ENCODE results near the gene TOPORS.
"Not testable (repeated sequence)": the region's sequence is repeated elsewhere in the genome, so short reads cannot be mapped to it uniquely, and the experiment has no call there.

Gene TOPORS

GRCh38 chr9:32570262-32570661, 17.9 kb upstream of the TOPORS start:
- in situ Hi-C loops (cut with HindIII; ENCODE audit: low sequenced_read_pairs) = loop anchor here (10.0 to 25.0 kb wide), 3 partner anchors 183 to 392 kb away; partner anchors contain the start of gene ACO1

DNA sequence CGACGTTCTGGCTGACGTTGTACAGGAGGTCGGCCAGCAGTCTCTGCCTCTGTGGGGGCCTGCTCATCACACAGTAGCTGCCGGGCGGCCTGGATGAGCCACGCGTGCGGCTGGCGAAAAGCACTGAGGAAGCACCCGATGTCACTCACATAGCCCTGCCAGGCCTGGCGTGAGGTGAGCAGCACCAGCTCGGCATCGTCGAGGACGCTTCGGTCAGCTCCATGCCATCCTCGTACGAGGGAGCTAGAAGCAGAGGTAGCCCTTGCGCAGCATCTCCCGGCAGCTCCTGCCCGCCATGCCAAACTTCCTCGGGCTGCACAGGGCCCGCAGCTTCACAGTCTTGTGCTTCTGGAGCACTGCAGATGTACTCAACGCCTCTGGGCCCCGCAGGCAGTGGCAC, 14.4 kb upstream of the TOPORS start:
- in situ Hi-C loops (cut with HindIII; ENCODE audit: low sequenced_read_pairs) = loop anchor here (25.0 kb wide), 2 partner anchors 179 to 396 kb away; partner anchors contain the start of gene ACO1

DNA sequence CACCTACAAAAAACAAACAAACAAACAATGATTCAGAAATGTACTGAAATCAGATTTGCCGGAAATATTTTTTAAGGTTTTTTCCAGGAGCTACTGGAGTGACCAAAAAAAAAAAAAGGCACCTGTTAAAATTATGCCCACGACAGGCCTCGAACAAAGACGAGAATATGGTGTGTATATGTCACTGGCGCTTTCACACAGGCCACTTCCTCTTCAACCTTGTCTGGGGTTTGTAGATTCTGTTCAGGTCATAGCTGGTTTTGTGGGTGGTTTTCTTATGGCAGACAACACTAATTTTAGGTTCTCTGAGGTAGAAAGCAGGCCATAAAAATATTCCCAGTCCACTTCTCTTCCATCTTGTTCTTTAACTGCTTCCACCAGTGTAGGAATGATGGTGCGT, 13.6 kb upstream of the TOPORS start:
- in situ Hi-C loops (cut with HindIII; ENCODE audit: low sequenced_read_pairs) = loop anchor here (25.0 kb wide), 2 partner anchors 179 to 396 kb away; partner anchors contain the start of gene ACO1

GRCh38 chr9:32558408-32558934, 6.1 kb upstream of the TOPORS start:
- in situ Hi-C loops (cut with HindIII; ENCODE audit: low sequenced_read_pairs) = loop anchor here (25.0 kb wide), 2 partner anchors 171 to 404 kb away; partner anchors contain the start of gene ACO1

DNA sequence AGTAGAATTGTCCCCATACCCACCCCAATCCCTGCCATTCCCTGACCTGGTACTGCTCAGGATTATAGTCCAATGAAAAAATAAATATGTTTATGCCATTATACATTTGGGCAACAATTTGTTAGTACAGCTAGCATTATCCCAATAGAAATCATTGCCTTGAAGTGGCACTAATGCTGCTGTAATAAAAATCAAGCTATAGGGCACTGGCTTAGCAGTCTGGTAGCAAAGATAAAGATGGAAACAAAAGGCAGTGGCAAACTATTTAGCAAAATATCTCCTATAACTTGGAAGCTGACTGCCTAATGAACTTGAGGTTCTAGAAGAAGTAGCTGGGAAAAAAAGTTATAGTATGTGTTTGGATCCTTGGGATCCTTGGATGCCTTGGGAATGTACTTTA, 2.2 kb upstream of the TOPORS start:
- in situ Hi-C loops (cut with HindIII; ENCODE audit: low sequenced_read_pairs) = loop anchor here (25.0 kb wide), 2 partner anchors 167 to 408 kb away; partner anchors contain the start of gene ACO1

DNA sequence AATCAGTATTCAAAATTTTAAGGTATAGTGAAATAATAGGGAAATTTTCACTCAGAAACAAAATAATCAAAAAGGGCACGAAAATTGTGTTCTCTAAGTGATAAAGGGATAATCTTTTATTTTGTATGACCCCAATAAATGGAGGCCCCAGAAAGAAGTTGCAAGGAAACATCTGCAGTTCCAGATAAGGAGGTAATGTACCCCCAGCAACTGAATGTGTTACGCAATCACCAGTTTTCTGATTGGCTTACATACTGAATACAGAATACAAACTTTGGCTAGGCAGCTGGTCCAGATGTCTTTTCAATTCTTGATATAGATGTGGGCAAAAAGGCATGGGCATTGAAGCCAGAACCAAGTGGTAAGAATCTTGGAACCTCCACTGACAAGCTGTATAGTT, 1.7 kb upstream of the TOPORS start:
- in situ Hi-C loops (cut with HindIII; ENCODE audit: low sequenced_read_pairs) = loop anchor here (25.0 kb wide), 2 partner anchors 167 to 408 kb away; partner anchors contain the start of gene ACO1

DNA sequence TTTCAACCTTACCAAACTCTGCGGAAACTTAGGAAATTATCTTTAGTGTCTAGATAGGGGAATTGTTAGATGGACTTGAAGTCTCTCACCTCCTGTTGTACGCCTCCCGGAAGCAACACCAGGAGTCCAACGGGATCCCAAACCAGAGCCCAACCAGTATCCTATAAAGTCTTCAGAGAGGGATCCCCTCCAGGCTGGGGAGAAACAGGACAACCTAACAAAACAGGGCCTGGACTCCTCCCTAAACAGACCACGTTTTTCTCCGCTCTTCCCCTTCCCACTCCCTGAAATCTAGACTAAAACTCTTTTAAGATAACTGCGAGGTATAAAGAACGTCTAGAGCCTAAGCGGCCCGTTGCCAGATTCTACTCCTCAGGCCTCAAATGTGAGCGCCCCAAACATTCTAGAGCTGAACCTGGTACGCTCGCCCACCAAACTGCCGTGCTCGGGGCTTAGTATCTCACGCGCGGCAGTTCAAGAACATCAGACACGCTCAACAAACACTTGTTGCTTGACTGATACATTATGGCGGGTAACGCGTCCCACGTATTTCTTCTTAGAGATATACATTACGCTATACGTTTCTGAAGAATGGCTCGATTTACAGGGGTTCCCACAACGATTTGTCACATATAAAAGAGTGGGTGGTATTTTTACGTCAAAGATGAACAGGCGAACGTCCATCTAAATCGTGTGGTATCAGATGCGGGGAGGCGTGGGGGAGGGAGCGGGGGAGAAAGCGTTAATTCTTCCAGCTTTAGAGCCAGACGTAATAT, 922 bp downstream of the TOPORS start:
- in situ Hi-C loops (cut with HindIII; ENCODE audit: low sequenced_read_pairs) = loop anchor here (25.0 kb wide), 2 partner anchors 164 to 411 kb away; partner anchors contain the start of gene ACO1

- in situ Hi-C loops (cut with HindIII; ENCODE audit: low sequenced_read_pairs) = loop anchor here (25.0 kb wide), 2 partner anchors 163 to 412 kb away; partner anchors contain the start of gene ACO1
Measured at GRCh38 chr9:32550562-32551275, 1.7 kb downstream of the TOPORS start.

GRCh38 chr9:32550150-32550561, 2.2 kb downstream of the TOPORS start:
- in situ Hi-C loops (cut with HindIII; ENCODE audit: low sequenced_read_pairs) = loop anchor here (25.0 kb wide), 2 partner anchors 163 to 412 kb away; partner anchors contain the start of gene ACO1

- in situ Hi-C loops (cut with HindIII; ENCODE audit: low sequenced_read_pairs) = not testable (repeated sequence)
Measured at GRCh38 chr9:32548213-32548612, 4.2 kb downstream of the TOPORS start.

DNA sequence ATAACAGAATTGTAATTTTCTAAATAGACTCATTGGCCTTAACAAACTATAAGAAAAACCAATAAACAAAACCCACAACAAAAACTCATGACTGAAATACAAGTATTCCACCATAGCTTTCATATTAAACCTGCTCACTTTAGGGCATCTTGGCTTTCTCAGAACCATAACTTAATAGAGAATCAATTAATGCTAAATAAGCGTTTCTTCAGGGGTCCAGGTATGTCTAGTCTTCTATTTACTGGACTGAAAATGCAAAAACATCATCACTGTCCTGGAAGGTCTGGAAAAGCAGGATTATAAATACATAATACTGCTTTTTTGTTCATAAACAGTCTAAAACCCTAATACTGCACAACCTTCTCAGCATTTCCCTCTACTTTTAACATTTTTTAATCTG, 6.5 kb downstream of the TOPORS start:
- in situ Hi-C loops (cut with HindIII; ENCODE audit: low sequenced_read_pairs) = no loop called here

DNA sequence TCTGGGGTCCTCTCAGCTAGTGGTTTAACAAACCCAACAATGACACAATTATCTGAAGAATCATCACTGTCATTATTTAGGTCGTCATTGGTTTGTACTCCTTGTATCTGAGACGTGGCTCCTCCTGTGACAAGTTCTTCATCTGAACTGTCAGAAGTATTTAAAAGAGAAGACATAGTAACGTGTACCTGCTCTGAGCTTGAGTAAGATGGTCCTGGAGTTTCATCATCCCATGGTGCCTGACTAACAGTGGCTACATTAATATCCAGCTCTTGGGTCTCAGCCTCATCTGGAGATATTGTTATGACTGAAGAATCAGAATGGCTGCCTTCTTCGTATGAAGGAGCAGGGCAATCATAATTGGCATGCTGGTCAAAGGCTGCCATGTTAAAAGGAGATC, 9.3 kb downstream of the TOPORS start:
- in situ Hi-C loops (cut with HindIII; ENCODE audit: low sequenced_read_pairs) = no loop called here

DNA sequence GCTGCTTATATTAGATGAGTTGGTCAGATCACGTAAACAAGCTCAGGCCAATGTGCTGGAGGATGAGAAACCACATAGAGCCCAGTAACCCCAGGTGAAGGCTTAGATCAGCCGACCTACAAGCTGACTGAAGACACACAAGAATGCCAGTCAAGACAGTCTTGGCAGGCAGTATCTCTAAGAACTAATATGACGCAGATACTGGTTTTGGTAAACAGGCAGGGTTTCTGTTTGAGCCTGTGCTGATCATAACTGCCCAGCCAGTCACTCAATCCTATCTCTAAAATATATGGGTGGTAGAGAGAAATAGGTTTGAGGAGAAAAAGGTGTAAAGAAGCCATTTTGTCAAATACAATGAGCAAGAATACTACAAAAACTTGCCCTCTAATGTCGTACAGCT, 18.6 kb downstream of the TOPORS start:
- in situ Hi-C loops (cut with HindIII; ENCODE audit: low sequenced_read_pairs) = no loop called here

DNA sequence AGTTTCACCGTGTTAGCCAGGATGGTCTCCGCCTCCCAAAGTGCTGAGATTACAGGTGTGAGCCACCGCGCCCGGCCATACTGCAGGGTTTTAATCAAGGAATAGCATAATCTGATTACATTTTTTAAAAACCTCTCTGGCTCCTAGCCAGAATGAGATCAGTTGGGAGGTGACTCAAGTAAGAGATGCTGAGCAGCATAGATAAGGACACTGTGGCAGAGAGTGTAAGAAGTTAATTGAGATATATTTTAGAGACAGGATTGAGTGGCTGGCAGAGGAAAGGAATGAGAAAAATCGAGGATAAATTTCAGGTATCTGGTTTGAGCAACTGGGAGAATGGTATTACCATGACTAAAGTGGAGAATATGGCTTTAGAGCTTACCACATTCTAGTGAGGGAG, 19.1 kb downstream of the TOPORS start:
- in situ Hi-C loops (cut with HindIII; ENCODE audit: low sequenced_read_pairs) = no loop called here

GRCh38 chr9:32526707-32527048, 25.7 kb downstream of the TOPORS start:
- in situ Hi-C loops (cut with HindIII; ENCODE audit: low sequenced_read_pairs) = no loop called here

DNA sequence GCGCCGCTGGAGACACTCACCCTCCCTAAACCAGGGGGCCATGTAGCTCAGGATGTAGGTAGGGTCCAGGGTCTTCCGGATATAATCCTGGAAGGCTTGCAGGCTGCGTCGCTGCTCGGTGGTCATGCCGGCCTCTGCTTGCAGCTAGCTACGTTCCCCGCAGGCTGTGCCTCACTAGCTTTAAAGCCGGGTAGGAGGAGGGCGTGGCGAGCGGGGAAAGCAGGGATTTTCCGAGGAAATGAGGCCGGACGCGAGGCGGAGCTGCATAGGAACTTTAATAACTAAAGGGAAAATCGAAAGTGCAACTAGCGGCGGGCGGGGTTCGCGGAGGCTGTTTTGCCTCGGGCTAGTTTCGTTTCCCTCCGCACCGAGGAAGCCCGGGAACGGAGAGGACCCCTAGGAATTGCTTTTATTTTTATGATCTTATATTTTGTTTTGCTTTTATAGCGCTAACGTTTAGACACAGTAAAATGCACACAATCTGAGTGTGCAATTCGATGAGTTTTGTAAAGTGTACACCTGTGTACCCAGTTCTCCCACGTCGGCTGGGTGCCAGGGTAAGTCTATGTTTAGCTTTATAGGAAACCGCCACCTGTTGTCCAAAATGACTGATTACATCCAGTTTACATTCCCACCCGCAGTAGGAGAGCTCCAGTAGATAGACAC, 26.2 kb downstream of the TOPORS start, which contains the start of gene RIGI:
RIGI (minus strand) TSS at position 156 of the 666 bp plus-strand sequence; CDS start at position 126, 30 bp downstream.
- in situ Hi-C loops (cut with HindIII; ENCODE audit: low sequenced_read_pairs) = no loop called here

DNA sequence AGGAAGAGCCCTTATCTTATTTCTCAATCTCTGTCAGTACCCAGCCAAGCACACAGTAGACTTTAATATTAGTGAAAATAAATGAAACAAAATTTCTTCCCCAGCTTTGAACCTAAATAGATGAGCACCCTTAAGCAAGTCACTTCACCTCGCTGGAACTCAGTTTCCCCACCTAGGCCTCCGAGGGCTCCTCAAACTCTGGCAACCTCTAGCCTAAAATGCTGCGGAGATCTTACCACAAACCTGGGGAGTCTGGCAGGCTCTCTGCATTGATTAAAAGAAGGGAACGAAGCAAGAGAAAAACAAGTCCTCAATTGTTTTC, 26.7 kb downstream of the TOPORS start:
- in situ Hi-C loops (cut with HindIII; ENCODE audit: low sequenced_read_pairs) = no loop called here

DNA sequence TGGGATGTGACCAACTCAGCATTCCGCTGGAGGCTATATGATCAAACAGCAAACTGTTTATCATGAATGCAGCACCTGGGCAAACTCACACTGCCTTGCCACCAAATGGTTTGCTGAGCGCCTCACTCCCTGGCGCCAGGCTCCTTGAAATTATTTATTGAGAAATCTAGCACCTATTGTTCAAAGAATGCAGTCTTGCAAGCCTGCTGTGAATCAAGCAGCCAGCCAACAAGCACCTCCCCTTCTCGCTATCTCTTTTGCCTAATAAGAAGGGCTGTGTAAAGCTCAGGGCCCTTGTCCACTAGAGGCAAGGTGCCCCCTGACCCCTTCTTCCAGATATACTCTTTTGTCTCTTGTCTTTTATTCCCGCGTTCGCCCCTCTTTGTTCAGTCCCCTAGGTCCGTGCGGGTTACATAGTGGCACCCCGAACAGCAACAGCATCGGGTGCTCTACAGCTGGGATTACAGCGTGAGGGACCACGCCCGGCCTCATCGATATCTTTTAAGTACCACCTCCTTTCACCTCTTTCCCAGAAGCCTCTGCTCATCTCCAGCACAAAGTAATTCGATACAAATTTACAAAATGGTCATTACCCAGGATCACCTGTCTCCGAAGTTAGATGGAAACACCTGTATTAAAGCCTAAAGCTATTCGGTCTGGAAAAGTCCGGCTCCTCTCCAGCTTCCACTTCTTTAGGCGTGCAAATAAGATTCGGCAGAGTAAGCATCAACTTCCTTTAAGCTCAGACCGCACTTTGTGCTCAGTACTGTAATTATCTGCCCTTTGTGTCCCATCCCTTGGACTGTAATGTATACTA, 27.3 kb downstream of the TOPORS start:
- in situ Hi-C loops (cut with HindIII; ENCODE audit: low sequenced_read_pairs) = no loop called here

- in situ Hi-C loops (cut with HindIII; ENCODE audit: low sequenced_read_pairs) = not testable (repeated sequence)
Measured at GRCh38 chr9:32524558-32524891, 27.9 kb downstream of the TOPORS start.

- in situ Hi-C loops (cut with HindIII; ENCODE audit: low sequenced_read_pairs) = no loop called here
Measured at GRCh38 chr9:32523910-32524309, 28.5 kb downstream of the TOPORS start.

Data from DLD1 (cell line).